Left ventricle myocardium inferior (tissue), 1 donor: ENCODE data around the gene AEBP1. TPM values are rescaled to one million over a fixed set of nuclear protein-coding genes. Genes with fewer than 3 reads are reported as not detected.

ENCODE experiments used
- DNase-seq: peaks from one replicate; pipeline ENCODE4 v3.0.0-alpha.2; 2020
- H3K27ac ChIP-seq: fragments of 200-600 bp; replicated peaks from 2 replicates; pipeline ENCODE4 v1.8.0; 2021
- H3K27me3 ChIP-seq: fragments of 200-600 bp; 2 replicates; pipeline ENCODE4 v1.8.0; 2021; ENCODE audit warnings: low read depth
- H3K36me3 ChIP-seq: fragments of 200-600 bp; 2 replicates; pipeline ENCODE4 v1.8.0; 2021
- H3K4me1 ChIP-seq: fragments of 200-600 bp; 2 replicates; pipeline ENCODE4 v1.8.0; 2021
- H3K4me3 ChIP-seq: fragments of 200-600 bp; 2 replicates; pipeline ENCODE4 v1.8.0; 2021; ENCODE audit warnings: mild to moderate bottlenecking, moderate library complexity
- H3K9me3 ChIP-seq: fragments of 200-600 bp; replicated peaks from 2 replicates; pipeline ENCODE4 v1.8.0; 2021
- intact Hi-C: fragments of 100-400 bp; cut with micrococcal nuclease; formaldehyde crosslinking; loops from one replicate; pipeline ENCODE4 v1.11.0; 2022
- total RNA-seq: library from RNA; stranded (reverse); fragmentation: NEBNext Ultra II Directional; extraction: Animal tissue kit (Norgen Biotek cat#: 25700); gene quantifications from one replicate; pipeline ENCODE4 v1.2.1, GENCODE V29; 2021
- TF ChIP-seq, protein P1 (sequence below): fragments of 200-600 bp; IDR thresholded peaks from 2 replicates; pipeline ENCODE4 v1.8.0; 2021; ENCODE audit warnings: antibody characterized with exemption, mild to moderate bottlenecking, borderline replicate concordance
- donor health status: DM: no; HTN: yes; CAD: no; lungs with severe emphysema.

AEBP1 gene
- total RNA-seq, 1 donor from 2014 or later = 20.5 TPM

DNA sequence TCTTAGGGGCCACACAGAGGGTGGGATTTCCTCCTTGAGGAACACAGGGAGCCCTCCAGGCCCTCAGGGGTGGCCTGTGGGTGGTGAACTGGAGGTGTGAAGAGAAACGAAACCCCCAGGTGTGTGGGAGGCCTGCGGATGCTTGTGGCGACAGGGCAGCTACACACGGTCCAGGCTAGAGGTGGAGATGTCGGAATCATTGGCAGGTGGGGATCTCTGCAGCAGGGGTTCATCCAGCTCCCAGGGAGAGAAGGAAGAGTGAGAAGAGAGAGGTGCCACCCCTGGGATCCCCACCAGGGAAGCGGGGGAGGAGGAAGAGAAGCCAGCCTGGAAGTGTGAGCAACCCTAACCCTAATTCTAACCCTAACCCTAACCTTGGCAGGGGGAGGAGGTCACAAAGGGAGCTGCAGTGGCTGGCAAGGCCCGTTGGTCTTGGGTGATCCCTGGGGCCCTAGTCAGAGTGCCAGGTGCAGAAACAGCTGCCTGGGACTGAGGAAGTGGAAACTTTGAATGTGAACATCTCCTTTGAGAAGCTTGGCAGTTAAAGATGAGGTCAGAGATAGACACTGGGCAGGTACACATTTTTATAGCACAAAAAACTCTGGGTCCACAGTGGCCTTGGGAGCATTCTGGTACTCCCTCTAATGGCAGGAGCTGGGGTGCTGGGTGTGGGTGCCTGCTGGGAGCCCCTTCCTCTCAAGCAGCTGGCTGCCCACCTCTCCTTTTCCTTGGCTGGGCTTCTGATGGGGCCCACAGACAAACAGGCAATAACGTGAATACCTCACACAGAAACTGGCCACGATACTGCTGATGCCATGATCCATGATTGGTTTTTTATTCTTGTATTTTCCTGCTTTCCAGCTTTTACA, 6.8 kb upstream of the AEBP1 start:
- intact Hi-C loops = no loop called here
- TF ChIP-seq, protein P1, sequence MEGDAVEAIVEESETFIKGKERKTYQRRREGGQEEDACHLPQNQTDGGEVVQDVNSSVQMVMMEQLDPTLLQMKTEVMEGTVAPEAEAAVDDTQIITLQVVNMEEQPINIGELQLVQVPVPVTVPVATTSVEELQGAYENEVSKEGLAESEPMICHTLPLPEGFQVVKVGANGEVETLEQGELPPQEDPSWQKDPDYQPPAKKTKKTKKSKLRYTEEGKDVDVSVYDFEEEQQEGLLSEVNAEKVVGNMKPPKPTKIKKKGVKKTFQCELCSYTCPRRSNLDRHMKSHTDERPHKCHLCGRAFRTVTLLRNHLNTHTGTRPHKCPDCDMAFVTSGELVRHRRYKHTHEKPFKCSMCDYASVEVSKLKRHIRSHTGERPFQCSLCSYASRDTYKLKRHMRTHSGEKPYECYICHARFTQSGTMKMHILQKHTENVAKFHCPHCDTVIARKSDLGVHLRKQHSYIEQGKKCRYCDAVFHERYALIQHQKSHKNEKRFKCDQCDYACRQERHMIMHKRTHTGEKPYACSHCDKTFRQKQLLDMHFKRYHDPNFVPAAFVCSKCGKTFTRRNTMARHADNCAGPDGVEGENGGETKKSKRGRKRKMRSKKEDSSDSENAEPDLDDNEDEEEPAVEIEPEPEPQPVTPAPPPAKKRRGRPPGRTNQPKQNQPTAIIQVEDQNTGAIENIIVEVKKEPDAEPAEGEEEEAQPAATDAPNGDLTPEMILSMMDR = no peak
- H3K27me3 ChIP-seq = no peaks in the 10 kb centered on the region
- no peak overlapping the region for H3K27ac ChIP-seq
- H3K4me3 ChIP-seq = no peak overlapping the region
- no peak for DNase-seq
- H3K36me3 ChIP-seq = no peaks in the 10 kb centered on the region
- no peaks in the 10 kb centered on the region for H3K9me3 ChIP-seq
- H3K4me1 ChIP-seq = peaks cover 20% of the 10 kb centered on the region

DNA sequence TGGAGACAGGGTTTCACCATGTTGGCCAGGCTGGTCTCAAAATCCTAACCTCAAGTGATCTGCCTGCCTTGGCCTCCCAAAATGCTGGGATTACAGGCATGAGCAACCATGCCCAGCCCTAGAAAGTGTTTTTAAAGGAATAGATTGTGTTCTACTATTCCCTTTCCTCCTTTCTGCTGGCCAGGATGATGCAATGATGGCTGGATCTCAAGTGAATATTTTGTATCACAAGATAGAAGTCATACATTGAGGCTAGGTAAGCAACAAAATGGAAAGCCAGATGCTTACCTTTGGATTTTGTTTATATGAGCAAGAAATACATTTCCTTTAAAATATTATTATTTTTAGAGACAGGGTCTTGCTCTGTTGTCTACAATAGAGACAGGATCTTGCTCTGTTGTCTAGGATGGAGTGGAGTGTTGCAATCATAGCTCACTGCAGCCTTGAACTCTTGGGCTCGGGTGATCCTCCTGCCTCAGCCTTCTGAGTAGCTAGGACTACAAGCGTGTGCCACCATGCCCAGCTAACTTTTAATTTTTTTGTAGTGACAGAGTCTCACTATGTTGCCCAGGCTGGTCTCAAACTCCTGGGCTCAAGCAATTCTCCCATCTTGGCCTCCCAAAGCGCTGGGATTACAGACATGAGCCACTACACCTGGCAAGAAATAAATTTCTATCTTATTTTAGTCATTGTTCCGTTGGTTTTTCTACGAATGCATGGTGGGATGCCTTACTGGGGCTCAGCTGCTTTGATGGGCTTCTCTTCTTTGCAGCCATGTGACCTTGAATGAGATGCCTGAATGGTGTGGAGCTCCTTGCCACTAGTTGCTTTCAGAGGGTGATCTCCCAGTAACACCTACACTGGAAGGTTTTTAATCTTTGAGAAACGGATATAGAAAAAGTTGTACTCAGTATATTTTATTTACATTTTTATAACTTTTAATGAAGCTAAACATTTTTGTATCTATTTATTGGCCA, 5.8 kb upstream of the AEBP1 start:
- TF ChIP-seq, protein P1 = no peak
- no peak for DNase-seq
- Histone ChIP-seq H3K4me3 (no peak overlapping the region), H3K9me3 (no peaks in the 10 kb centered on the region), H3K27me3 (no peaks in the 10 kb centered on the region), H3K4me1 (peaks cover 20% of the 10 kb centered on the region), H3K27ac (no peak overlapping the region), H3K36me3 (no peaks in the 10 kb centered on the region)
- intact Hi-C loops = no loop called here

DNA sequence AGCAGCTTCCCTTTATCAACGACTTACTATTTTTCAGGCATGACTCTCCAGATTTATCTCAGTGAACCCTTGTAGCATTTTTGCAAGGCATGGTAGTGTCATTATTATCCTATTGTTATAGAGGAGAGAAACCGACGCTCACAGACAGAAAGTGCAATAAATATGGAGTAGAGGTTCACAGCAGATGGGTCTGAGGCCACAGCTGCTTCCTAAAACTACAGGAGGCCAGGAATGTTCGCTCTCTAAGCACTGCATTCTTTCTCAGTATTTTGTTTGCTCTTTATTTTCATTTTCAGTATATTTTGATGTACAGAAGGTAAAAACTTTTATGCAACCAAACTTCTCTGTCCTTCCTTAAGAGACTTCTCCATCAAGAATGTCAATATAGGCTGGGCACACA, 4.5 kb upstream of the AEBP1 start:
- H3K27me3 ChIP-seq = peaks cover 5% of the 10 kb centered on the region
- no peak overlapping the region for H3K4me3 ChIP-seq
- H3K4me1 ChIP-seq = peaks cover 26% of the 10 kb centered on the region
- no peak for DNase-seq
- H3K9me3 ChIP-seq = no peaks in the 10 kb centered on the region
- no peaks in the 10 kb centered on the region for H3K36me3 ChIP-seq
- TF ChIP-seq, protein P1 = no peak
- intact Hi-C loops = no loop called here
- peak overlapping the region; percentile 36 for H3K27ac ChIP-seq

DNA sequence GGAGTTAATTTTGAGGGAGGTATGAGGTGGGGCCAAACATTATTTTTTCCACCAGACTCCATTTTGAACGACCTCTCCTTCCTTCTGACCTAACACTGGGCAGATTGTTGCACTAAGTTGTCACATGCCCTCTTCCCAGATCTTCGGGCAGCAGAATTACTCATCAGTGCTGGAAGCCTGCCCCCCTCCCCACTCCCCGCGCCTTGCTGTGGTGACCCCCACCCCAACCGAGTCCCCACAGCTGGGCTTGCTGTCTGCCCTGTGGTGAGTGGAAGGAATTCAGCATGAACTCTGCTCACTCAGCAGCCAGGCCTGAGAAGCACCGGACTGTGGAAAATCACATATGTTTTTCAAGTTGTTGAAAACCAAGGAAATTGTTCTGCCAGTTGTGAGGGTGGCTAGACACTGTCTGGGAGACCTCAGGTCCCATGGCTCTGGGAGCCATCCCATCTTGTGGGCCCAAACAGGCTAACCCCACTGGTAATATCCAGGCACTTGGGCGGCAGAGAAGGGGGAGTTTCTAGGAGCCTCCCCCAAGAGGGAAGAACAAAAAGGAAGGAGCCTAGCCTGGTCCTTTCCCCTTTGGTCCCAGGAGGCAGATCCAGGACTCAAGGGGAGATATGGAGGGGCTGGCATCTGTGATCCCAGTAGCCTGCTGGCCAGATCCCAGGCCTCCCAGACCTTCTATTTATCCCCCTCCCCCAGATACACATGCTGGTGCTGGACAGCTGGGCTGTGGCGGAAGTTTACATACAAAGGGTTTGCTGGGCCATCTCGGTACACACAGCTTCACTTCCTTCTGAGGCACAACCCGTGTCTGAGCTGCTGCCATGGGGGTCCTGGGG, 3.5 kb upstream of the AEBP1 start:
- TF ChIP-seq, protein P1 = no peak
- peaks cover 36% of the 10 kb centered on the region for H3K4me1 ChIP-seq
- no peak for DNase-seq
- no peak overlapping the region for H3K4me3 ChIP-seq
- H3K36me3 ChIP-seq = no peaks in the 10 kb centered on the region
- intact Hi-C loops = no loop called here
- H3K27me3 ChIP-seq = peaks cover 10% of the 10 kb centered on the region
- H3K27ac ChIP-seq = peak overlapping the region; percentile 56
- no peaks in the 10 kb centered on the region for H3K9me3 ChIP-seq
